ENCODE results near the gene IFNW1. TPM values are rescaled to one million over a fixed set of nuclear protein-coding genes. Genes with fewer than 3 reads are reported as not detected.
"Not testable (repeated sequence)": the region's sequence is repeated elsewhere in the genome, so short reads cannot be mapped to it uniquely, and the experiment has no call there.

Gene IFNW1
- not detected for polyA plus RNA-seq (ENCODE audit: insufficient read length in 3 of 3)

DNA sequence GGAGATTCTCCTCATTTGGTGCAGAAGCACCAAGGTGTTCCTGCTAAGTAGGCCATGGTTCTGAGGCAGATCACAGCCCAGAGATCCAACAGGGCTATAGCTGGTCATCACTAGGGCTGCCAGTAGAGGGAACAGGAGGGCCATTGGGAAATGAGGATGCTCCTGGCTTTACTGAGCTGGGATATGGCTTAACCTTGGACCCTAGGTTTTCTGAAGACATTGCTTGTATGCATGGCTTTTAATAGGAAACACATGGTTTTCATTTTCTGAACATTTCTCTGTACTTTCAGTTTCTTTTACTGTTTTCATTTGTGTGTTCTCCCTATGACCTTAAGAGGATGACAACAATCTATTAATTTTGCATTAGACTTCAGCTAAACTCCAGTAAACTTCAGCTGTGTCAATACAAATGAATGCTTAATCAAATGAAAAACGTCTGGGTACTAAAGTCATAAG is at the start of gene IFNW1:
Gene IFNW1, minus strand, starts transcription at position 406 of the 456 bp plus-strand sequence. Its CDS starts 262 bp downstream, at position 144.
- DNase-seq (ENCODE audit: low read depth in 3 of 3, low spot score in 2 of 3) = no peak

DNA sequence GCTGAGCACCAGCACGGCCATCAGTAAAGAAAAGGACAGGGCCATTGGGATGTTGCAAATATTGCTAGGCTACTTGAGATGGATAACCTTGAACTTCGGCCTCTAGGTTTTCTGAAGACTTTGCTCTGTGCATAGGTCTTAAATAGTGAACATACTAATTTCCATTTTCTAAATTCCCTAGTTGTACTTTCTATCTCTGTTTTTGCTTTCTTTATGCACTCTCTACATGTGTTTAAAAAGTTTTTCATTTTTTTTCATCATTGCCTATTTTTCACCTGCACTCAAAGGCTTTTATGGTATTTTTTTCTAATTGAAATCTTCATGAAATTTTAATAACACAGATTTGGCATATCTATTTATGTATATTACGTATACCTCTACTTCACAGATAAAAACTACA is 45.9 kb upstream of the IFNW1 start, which contains the start of gene IFNA4:
Gene IFNA4, minus strand, starts transcription at position 101 of the 400 bp plus-strand sequence. Its CDS starts 56 bp downstream, at position 45.
- not testable (repeated sequence) for DNase-seq (ENCODE audit: low read depth in 3 of 3, low spot score in 2 of 3)

DNA sequence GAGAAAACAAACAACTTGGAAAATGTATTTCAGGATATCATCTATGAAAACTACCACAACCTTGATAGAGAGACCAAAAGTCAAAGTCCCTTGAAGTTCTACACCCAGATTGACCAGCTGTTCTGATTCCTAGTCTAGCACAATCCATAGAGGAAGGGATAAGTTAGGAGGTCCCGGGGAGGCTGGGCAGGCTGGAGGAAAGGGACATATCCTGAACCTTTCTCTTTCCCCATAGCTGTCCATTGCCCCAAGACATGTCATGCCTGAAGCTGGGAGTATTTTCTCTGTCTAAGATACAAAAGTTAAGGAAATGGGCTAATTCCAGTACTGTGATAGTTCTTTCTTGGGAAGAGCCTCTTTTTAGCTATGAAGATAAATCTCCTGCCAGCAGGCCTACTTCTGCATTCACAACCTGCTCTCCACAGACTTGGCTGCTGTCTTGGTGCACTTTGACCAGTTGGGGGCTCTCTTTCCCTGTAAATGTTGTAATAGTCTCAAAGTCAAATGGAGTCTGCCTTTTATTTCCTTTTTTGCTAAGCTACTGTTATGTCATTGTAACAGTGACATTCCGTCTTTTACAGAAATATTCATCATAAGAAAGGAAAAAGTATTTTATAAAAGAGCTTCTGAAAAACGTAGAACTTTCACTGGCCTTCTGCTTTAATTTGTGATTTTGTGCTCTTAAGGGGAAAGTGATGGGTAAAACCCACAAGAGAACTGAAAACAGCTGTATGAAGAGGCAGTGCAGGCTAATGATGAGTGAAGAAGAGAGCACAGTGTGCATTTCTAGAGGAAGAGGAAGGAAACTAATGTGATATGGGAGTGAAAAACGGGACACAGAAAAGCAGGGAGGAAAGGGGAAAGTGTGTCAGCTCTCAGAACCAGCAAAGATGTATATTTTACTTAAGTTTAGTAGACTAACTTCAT is 41.4 kb upstream of the IFNW1 start:
- DNase-seq (ENCODE audit: low read depth in 3 of 3, low spot score in 2 of 3) = not testable (repeated sequence)

DNA sequence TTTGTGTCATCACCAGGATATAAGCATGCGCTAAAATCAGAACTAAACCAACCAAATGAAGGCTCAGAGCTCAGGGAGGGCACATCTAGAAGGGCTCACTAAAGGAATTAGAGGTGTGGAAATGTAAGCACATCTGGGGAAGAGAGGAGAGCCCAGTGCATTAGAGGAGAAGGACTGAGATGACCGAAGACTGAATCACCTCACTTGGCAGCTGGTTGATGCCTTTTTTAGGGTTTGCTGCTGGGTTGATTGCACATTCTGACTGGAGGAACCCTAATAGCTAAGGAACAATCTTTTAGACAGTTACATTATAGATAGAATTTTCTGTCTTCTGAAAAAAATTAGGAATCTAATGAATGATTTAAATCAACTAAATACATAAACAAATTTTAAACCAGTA is 33.0 kb upstream of the IFNW1 start:
- no peak for DNase-seq (ENCODE audit: low read depth in 3 of 3, low spot score in 2 of 3)

DNA sequence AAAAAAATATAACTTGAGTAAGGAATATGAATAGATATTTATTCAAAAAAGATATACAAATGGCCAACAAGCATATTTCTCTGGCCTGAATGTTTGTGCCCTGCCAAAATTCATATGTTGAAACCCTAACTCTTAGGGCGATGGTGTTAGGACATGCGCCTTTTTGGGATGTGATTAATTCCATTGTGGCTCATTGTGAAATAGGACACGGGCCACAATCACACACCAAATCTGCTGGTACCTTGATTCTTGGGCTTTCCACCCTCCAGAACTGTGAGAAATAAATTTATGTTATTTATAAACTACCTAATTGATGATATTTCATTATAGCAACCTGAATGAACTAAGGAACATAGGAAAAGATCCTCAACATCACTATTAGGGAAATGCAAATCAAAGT is 30.5 kb upstream of the IFNW1 start:
- no peak for DNase-seq (ENCODE audit: low read depth in 3 of 3, low spot score in 2 of 3)

DNA sequence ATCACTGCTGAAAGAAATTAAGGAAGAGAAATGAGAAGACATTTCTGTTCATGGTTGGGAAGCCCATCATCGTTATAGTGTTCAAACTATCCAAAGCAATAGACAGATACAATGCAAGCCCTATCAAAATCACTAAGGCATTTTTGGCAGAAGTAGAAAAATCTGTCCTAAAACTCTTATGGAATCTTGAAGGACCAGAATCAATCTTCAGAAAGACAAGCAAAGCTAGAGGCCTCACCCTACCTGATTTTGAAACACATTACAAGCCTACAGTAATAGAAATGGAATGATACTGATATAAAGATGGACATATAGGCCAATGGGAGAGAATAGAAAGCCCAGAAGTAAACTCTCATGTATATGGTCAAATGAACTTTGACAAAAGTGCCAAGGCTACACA is 29.7 kb upstream of the IFNW1 start:
- DNase-seq (ENCODE audit: low read depth in 3 of 3, low spot score in 2 of 3) = no peak

DNA sequence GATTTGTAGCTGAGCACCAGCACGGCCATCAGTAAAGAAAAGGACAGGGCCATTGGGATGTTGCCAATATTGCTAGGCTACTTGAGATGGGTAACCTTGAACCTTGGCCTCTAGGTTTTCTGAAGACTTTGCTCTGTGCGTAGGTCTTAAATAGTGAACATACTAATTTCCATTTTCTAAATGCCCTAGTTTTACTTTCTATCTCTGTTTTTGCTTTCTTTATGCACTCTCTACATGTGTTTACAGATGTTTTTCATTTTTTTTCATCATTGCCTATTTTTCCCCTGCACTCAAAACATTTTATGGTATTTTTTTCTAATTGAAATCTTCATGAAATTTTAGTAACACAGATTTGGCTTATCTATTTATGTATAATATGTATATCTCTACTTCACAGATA is 24.9 kb upstream of the IFNW1 start, which contains the start of gene IFNA21:
Gene IFNA21, minus strand, starts transcription at position 101 of the 400 bp plus-strand sequence. Its CDS starts 48 bp downstream, at position 53.
- not testable (repeated sequence) for DNase-seq (ENCODE audit: low read depth in 3 of 3, low spot score in 2 of 3)

DNA sequence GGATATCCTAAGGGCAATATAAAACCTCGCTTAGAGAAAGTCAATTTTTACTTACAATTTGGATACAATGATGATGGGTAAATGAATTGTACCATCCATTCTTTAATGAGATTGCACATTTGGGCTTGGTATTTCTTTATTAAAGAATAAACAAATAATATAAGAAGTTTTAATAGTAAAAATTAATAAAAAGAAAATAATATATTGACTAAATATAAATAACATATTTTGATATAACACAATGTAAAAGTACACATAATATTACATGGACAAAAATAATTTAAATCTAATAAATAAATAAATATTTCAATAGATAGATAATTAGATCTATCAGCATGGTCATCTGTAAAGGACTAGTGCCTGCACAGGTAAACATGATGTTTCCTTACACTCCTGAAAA is 23.9 kb upstream of the IFNW1 start:
- no peak for DNase-seq (ENCODE audit: low read depth in 3 of 3, low spot score in 2 of 3)

DNA sequence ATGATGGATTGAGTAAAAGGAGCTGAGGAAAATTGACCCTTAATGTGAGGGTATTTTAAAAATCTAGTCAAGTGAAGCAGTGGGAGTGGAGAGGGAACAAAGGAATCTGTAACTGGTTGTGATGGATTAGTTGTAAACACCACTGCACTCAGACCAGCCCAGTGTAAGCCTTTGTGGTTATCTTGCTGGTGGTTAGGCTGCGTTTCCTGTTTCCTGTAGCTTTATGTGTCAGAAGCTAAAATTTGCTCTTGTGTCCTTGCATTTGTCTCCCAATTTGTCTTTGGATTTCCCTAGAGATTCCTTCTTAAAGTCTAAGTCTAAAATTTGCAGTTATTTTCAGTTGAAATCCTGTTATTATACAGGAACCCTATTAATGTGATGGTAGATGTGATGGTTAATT is 18.5 kb upstream of the IFNW1 start:
- DNase-seq (ENCODE audit: low read depth in 3 of 3, low spot score in 2 of 3) = no peak

DNA sequence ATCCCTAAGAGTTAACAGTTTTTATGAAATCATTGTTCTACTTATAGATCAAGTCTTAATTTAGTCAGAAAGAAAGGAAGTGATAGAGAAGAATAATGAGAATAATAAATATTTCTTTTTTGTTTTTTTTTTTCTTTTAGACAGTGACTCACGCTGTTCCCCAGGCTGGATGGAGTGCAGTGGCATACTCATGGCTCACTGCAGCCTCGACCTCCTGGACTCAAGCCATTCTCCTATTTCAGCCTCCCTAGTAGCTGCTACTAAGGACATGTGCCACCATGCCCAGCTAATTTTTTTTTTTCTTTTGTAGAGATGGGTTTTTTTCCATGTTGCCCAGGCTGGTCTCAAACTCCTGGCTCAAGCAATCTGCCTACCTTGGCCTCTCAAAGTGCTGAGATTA is 13.9 kb upstream of the IFNW1 start:
- no peak for DNase-seq (ENCODE audit: low read depth in 3 of 3, low spot score in 2 of 3)

DNA sequence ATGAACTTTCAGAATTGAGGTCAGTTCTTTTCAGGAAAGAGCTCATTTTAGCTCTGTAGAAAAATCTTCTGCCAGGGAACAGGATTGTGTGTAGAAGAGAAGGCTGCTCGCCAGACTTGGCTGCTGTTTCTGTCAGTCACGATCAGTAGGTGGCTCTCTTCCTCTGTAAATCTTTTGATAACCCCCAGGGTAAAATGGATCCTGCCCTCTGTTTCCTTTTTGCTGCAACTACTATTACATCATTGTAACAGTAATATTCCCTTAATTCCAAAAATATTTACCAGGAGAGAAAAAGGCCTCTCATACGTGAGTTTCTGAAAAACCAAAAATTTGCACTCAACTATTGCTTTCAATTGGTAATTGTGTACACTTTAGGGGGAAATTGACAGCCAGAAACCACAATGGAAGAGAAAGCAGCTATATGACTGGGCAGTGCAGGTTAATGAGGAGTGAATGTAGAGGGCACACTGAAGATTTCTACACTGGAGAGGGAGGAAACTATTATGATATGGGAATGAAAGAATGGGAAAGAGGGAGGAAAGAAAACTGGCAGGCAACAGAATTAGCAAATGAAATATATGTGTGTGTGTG is 12.5 kb upstream of the IFNW1 start:
- no peak for DNase-seq (ENCODE audit: low read depth in 3 of 3, low spot score in 2 of 3)

DNA sequence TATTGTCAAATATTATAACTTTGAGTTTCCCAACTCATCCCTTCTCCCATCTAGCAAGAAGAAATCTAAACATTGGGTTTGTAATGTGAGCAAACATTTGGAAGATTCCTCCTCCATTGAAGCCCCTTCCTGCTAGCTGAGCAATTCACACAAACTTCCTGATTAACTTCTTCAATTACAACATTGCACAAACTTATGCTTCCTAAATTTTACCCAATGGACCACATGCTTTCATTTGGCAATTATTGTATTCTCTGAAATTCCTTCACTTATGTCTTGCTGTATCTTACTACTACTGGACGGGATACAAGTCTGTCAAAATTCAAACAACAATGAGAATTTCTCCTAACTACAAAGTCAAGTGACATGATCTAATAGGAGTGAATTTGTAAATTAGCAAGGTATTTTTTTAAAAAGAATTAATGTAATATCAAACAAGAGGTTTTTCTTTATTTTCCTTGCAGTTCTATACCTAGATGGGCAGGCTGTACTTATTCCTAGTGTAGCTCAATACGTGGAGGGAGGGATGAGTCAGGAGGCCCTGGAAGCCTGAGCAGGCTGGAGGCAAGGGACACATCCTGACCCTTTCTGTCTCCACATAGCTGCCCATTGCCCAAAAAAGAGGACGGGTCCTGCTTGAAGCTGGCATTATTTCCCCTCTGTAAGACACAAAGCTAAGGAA is 11.8 kb upstream of the IFNW1 start:
- no peak for DNase-seq (ENCODE audit: low read depth in 3 of 3, low spot score in 2 of 3)

DNA sequence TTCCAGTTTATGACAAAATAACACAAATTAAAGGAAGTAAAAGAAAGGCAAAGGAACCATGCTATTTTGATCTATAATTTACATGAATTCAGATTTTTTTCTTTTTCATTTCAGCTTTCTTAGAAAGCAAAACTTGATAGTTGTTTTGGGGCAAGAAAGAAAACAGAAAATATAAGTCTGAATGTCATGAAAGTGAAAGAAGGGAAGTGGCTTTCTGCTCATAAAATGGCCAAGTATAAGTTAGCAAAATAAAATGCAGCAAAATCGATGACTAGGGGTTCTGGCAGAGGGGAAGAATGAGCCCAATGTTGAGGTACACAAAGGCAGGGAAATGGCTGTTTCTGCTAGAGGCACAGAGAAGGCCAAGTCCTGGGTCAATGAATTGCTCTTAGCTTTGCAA is 3.0 kb upstream of the IFNW1 start:
- DNase-seq (ENCODE audit: low read depth in 3 of 3, low spot score in 2 of 3) = no peak

DNA sequence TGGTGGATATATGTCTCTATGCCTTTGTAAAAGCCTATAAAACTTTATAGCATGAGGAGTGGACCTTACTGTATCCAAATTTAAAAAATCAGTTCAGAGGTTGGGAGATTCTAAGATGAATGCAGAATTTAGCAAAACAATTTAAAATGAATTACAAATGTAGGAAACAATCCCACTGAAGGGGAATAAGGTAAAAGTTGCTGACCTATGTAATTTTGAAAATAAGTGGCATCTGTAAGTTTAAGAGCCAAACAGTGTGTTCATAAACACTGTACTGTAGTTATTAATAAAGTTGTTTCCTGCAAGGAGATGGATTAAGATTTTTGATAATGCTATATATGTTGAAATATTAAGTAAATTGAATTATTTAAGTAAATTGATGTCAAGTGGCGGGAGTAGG is 4.6 kb downstream of the IFNW1 start:
- DNase-seq (ENCODE audit: low read depth in 3 of 3, low spot score in 2 of 3) = no peak

DNA sequence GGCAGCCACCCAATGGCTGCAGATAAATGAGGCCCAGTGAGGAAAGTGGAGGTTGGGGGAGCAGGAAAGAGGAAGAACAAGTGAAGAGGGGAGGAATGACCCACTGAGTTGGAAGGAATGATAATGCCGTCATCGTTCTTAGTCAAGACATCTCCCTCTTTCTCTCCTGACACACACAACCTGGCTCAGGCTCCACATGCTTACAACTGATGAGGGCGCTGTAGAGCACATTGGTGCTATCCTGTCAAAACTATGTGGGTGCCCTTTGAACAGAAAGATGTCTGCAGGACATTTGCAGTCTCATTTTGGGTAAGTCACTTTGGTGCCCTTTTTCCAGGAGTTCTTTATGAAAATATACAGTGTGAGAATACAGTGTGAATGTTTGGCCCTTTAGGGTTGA is 5.9 kb downstream of the IFNW1 start:
- no peak for DNase-seq (ENCODE audit: low read depth in 3 of 3, low spot score in 2 of 3)

DNA sequence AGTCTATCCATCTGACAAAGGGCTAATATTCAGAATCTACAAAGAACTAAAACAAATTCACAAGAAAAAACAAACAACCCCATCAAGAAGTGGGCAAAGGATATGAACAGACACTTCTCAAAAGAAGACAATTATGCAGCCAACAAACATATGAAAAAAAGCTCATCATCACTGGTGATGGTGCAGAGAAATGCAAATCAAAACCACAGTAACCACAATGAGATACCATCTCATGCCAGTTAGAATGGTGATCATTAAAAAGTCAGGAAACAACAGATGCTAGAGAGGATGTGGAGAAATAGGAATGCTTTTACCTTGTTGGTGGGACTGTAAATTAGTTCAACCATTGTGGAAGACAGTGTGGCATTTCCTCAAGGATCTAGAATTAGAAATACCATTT is 13.4 kb downstream of the IFNW1 start:
- not testable (repeated sequence) for DNase-seq (ENCODE audit: low read depth in 3 of 3, low spot score in 2 of 3)

DNA sequence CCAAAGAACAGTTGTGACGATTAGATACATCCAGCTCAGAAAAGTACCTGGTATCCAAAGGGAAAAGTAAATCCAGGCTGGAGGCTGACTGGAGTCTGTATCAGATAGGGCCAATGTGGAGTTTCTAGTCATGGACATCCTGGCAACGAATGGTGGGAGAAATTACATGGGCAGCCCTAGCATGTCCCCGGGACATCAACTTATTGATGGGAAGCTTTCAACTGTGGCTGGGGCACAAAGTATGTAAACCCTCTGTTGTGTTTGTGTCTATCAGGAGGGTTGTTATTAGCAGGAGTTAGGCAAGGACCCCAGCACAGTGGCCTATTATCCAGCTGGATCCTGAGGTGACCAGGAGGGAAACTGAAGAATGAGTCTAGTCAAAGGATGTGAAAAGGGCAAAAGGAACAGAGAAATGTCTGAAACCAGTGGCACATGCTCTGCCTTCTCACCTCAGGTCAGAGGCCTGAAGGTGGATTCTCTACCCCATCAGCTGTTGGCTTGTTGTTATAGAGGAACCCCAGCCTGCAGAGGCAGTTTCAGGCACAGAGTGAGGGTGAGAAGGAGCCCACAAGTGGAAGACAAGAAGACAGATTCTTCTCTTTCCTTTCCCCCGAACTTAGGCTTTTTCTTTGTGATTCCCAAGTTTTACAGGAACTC is 19.9 kb downstream of the IFNW1 start:
- no peak for DNase-seq (ENCODE audit: low read depth in 3 of 3, low spot score in 2 of 3)

DNA sequence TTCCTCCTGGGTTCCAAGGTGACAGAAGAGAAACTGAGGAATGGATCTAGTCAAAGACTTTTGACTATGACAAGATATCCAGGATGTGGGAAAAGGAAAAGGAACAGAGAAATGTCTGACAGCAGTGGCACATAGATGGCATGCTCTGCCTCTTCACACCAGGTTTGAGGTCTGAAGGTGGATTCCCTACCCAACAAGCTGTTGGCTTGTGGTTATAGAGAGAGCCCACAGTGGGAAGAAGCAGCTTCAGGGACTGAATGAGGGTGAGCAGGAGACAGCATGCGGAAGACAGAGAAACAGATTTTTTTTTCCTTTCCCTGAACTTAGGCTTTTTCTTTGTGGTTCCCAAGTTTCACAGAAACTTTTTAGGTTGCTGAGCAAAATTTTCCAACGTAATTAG is 20.6 kb downstream of the IFNW1 start:
- no peak for DNase-seq (ENCODE audit: low read depth in 3 of 3, low spot score in 2 of 3)

DNA sequence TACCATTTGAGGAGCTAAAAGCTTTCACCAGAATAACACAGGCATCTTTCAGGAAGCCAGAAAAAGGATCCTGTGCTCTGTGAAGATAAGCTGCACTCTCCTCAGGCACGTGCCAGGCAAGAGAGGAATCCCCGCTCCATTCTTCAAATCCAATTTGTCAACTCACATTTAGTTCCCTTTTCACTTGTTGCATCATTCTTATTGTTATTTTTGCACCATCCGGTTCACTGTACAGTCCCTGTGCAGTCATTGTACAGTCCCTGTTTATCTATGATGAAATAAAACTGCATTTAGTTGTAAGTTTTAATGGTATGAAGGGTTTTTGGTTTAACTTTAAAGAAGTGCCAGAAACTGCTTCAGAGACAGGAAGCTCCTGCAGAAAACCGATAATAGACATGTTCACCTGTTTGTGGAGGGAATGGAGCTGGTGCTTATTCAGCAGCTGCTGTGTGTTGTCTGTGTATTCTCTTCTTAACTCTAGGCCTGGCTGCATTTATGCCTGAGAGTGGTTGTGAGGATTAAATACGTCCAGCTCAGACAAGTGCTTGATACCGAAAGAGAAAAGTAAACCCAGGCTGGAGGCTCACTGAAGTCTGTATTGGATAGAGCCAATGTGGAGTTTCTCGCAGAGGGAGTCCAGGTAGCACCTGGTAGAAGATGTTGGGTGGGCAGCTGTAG is 22.4 kb downstream of the IFNW1 start:
- DNase-seq (ENCODE audit: low read depth in 3 of 3, low spot score in 2 of 3) = no peak

DNA sequence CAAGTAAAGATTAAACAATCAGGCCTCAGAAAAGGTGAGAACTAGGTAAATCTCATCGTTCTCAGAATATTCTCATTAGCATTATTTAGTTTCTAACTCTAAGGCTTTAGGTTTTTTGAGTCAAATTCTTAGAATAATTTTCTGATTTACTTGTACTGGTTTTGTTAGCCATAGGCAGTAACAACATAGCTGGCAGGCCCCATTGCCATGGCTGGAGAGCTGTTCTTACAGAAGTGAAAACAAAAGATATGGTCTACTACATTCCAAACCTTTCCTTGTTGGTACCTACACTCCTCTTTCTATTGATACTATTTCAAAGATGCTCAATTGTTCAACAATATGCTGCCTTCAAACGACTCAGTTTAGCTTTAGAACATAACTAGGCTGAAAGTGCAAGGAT is 27.3 kb downstream of the IFNW1 start:
- no peak for DNase-seq (ENCODE audit: low read depth in 3 of 3, low spot score in 2 of 3)

All from right renal cortex interstitium (tissue), 3 donors.